HepG2 (cell line): ENCODE results near the gene MUC21. TPM values are rescaled to one million over a fixed set of nuclear protein-coding genes. Genes with fewer than 3 reads are reported as not detected.

Experiments used
- ATAC-seq: fragments of 200-7000 bp; cut with Tn5 transposase; 3 replicates; pipeline ENCODE4 v1.9.1; 2020; ENCODE audit warnings: mild to moderate bottlenecking, moderate library complexity
- BruUV-seq: library from RNA; stranded (reverse); fragments of 400-500 nt; replicated peaks from 2 replicates; lab custom pipeline; 2021; lab: Mats Ljungman, UMichigan
- CTCF ChIA-PET: fragments of 300-600 bp; formaldehyde crosslinking; extraction: SDS; loops from one replicate; lab custom pipeline; 2021; ENCODE audit warnings: low total read pairs, inconsistent platforms, low intra/inter-chr PET ratio; lab: Yijun Ruan, JAX
- POLR2A ChIA-PET: fragments of 350-600 bp; sonication (Branson Sonifier 250); formaldehyde crosslinking; loops from one replicate; lab custom pipeline; 2020; ENCODE audit warnings: antibody characterized with exemption, inconsistent platforms; lab: Yijun Ruan, JAX
- DNase-seq: peaks from one replicate; pipeline ENCODE4 v3.0.0-alpha.2; 2015; ENCODE audit warnings: low spot score
- FAIRE-seq: peaks from 3 replicates; lab custom pipeline; 2011; peaks lifted over from hg19 to GRCh38; lab: Jason Lieb, UNC
- H2AFZ ChIP-seq: one replicate; pipeline ENCODE4 v1.6.1; 2011; ENCODE audit warnings: low read length, inconsistent platforms
- H3K27ac ChIP-seq: fragments of 300-600 bp; 3 replicates; pipeline ENCODE4 v1.8.0; 2011; ENCODE audit warnings: mixed run types, mild to moderate bottlenecking, mixed read lengths, low read length, inconsistent platforms; ENCODE audit not compliant: insufficient read depth; ENCODE audit errors: extremely low read length
- H3K27me3 ChIP-seq, 2 experiments: fragments of 200-600 bp in 1 of 2; 2 replicates in 1 of 2; 3 replicates in 1 of 2; pipeline versions ENCODE4 v1.6.0 to v1.8.0; 2011; ENCODE audit warnings: low read length in 2 of 2, mild to moderate bottlenecking in 2 of 2, moderate library complexity in 2 of 2, inconsistent platforms in 1 of 2; ENCODE audit not compliant: insufficient read depth in 2 of 2, control insufficient read depth in 1 of 2
- H3K36me3 ChIP-seq, 2 experiments: fragments of 200-600 bp in 1 of 2; replicated peaks in 1 of 2; 2 replicates in 1 of 2; 3 replicates in 1 of 2; pipeline versions ENCODE4 v1.5.1 to v1.8.0; 2011; ENCODE audit warnings: low read length in 2 of 2, inconsistent platforms in 1 of 2; ENCODE audit not compliant: insufficient read depth in 2 of 2, control insufficient read depth in 1 of 2
- H3K4me1 ChIP-seq: 2 replicates; pipeline ENCODE4 v1.5.1; 2012; ENCODE audit warnings: low read length, inconsistent platforms; ENCODE audit not compliant: insufficient read depth
- H3K4me2 ChIP-seq: 2 replicates; pipeline ENCODE4 v1.6.0; 2011; ENCODE audit warnings: low read depth, low read length, inconsistent platforms
- H3K4me3 ChIP-seq, 3 experiments: fragments of 200-600 bp in 1 of 3; sonication (generic), shearing (Covaris generic) in 1 of 3; replicated peaks in 1 of 3; 2 replicates each; pipeline ENCODE4 v1.5.1; 2011 to 2016; ENCODE audit warnings: low read length in 3 of 3, inconsistent platforms in 2 of 3, low read depth in 2 of 3, mild to moderate bottlenecking in 2 of 3, control low read depth in 1 of 3, mixed read lengths in 1 of 3; ENCODE audit not compliant: insufficient read depth in 1 of 3
- H3K79me2 ChIP-seq: one replicate; pipeline ENCODE4 v1.6.1; 2011; ENCODE audit warnings: low read length, inconsistent platforms; ENCODE audit not compliant: insufficient read depth
- H3K9ac ChIP-seq: 2 replicates; pipeline ENCODE4 v1.6.0; 2011; ENCODE audit warnings: mild to moderate bottlenecking, low read depth, low read length, inconsistent platforms; ENCODE audit not compliant: insufficient read depth
- H3K9me3 ChIP-seq: 2 replicates; pipeline ENCODE4 v1.5.1; 2012; ENCODE audit warnings: mild to moderate bottlenecking, low read length
- H4K20me1 ChIP-seq: 2 replicates; pipeline ENCODE4 v1.6.0; 2011; ENCODE audit warnings: inconsistent platforms, mild to moderate bottlenecking, low read length, moderate library complexity; ENCODE audit not compliant: insufficient read depth
- CEBPB ChIP-seq: IDR thresholded peaks from 2 replicates; pipeline ENCODE4 v1.6.1; 2011; ENCODE audit warnings: low read depth, low read length, improper control_type of control experiment, borderline replicate concordance
- FOXA1 ChIP-seq, 2 experiments: fragments of 450-650 bp in 1 of 2; sonication (generic) in 1 of 2; formaldehyde crosslinking in 1 of 2; IDR thresholded peaks; 2 replicates each; pipeline versions ENCODE4 v1.4.0 to v1.6.1; 2016 to 2020; ENCODE audit warnings: missing genetic modification reagents in 1 of 2
- HNRNPK ChIP-seq: fragments of 200-400 bp; formaldehyde crosslinking; IDR thresholded peaks from 2 replicates; pipeline ENCODE4 v1.6.1; 2018; ENCODE audit warnings: low read length, low read depth, moderate library complexity, mild to moderate bottlenecking; ENCODE audit not compliant: poor library complexity, severe bottlenecking
- MAFK ChIP-seq, 2 experiments: IDR thresholded peaks in 1 of 2; conservative IDR thresholded peaks in 1 of 2; 2 replicates each; pipeline ENCODE4 v1.6.1; 2011; ENCODE audit warnings: improper control_type of control experiment in 2 of 2, low read length in 2 of 2
- MTA3 ChIP-seq: sonication (generic); formaldehyde crosslinking; IDR thresholded peaks from 2 replicates; pipeline ENCODE4 v1.4.0; 2020; ENCODE audit warnings: missing genetic modification reagents
- RBAK ChIP-seq: sonication (generic); formaldehyde crosslinking; IDR thresholded peaks from 2 replicates; pipeline ENCODE4 v1.5.1; 2020; ENCODE audit warnings: mild to moderate bottlenecking, missing genetic modification reagents
- RFX5 ChIP-seq: IDR thresholded peaks from 2 replicates; pipeline ENCODE4 v1.6.1; 2011; ENCODE audit warnings: low read depth, low read length, improper control_type of control experiment
- SATB2 ChIP-seq: sonication (generic); formaldehyde crosslinking; IDR thresholded peaks from 2 replicates; pipeline ENCODE4 v1.5.0; 2020; ENCODE audit warnings: missing genetic modification reagents
- TEAD3 ChIP-seq: optimal IDR thresholded peaks from 2 replicates; pipeline ENCODE3; 2016; ENCODE audit warnings: borderline replicate concordance
- WGBS: methylation state at CpG from one replicate; pipeline ENCODE4 v1.1.6; 2017; ENCODE audit warnings: low lambda C conversion rate; 5-methylcytosine and 5-hydroxymethylcytosine counted together
- in situ Hi-C: cut with HindIII; loops from 2 replicates; pipeline ENCODE4 v1.10.0; 2017; ENCODE audit warnings: low pct_unique_long_range_greater_than_20kb; ENCODE audit not compliant: extremely low pct_ligation_motif_present
- intact Hi-C: fragments of 100-400 bp; cut with micrococcal nuclease; formaldehyde crosslinking; loops from one replicate; pipeline ENCODE4 v1.10.0; 2022; ENCODE audit not compliant: unreplicated experiment
- polyA plus RNA-seq, 8 experiments: library from polyadenylated mRNA; depleted of rRNA in 3 of 8; stranded (reverse) in 7 of 8; unstranded in 1 of 8; fragments of >200 nt; fragmentation: Illumina TruSeq in 4 of 8; extraction: Trizol in 4 of 8; gene quantifications; 2 replicates each; pipeline versions ENCODE4 v1.2.1 to v1.2.3, GENCODE V29; 2011 to 2016; ENCODE audit warnings: low read depth in 4 of 8, missing spikeins in 1 of 8, mixed read lengths in 1 of 8; ENCODE audit not compliant: insufficient read depth in 1 of 8
- total RNA-seq, 5 experiments: library from RNA; depleted of rRNA; stranded (reverse); fragments of >200 nt; fragmentation: Illumina TruSeq; extraction: Trizol; gene quantifications; 2 replicates each; pipeline ENCODE4 v1.2.3, GENCODE V29; 2016; ENCODE audit warnings: low read depth in 1 of 5

Gene MUC21
- total and polyA plus RNA-seq, 2 of the 13 experiments (the other 11 are each of a cell fraction or from before 2014, with no cell fraction given): not detected

DNA sequence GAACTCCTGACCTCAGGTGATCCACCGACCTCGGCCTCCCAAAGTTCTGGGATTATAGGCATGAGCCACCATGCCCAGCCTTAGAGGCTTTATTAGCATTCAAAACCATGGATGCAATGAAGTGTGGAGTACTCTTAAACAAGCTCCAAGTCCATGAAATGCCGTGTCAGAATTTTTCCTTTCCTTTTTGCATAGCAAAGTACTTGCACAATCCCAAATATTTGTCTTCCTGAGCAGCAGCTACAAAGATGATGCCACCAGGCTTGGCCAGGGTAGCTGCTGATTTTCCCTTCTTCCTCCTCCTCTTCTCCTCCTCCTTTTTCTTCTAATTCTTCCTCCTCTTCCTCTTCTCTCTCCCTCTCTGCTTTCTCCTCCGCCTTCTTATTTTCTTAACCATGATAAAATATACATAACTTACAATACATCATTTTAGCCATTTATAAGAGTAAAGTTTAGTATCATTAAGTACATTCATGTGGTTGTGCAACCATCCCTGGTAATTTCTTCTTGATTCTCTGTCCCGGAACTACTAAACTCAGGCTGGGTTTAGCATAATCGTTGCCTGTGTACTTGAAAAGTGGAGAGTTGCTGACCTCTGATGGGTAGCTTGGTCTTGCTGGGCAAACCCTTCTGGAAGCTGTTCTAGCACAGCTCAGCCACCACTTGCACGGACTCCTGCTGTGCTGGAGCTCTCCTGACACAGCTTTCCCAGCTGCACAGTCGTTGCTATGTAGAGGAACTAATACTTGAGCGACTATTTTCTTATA, 22.4 kb upstream of the MUC21 start:
- H3K4me1 ChIP-seq: peaks cover 14% of the 10 kb centered on the region
- no peak overlapping the region for H2AFZ ChIP-seq
- H4K20me1 ChIP-seq: no peaks in the 10 kb centered on the region
- peak; percentile 89 for TF ChIP-seq CEBPB
- peak; percentile 34 for TF ChIP-seq TEAD3 (CRISPR knock-in tag)
- no peak for TF ChIP-seq RFX5
- no peak for TF ChIP-seq MTA3 (CRISPR knock-in tag)
- TF ChIP-seq MAFK (conservative IDR thresholded peaks at IDR 0.05 in 1 of 2, IDR thresholded peaks at IDR 0.05 in 1 of 2; ENCODE audit: low read length in 2 of 2): peak in 1 of 2 experiments; percentile 28; a peak in 2 of 4 replicates
- no peak for TF ChIP-seq FOXA1 (IDR thresholded peaks at IDR 0.05)
- TF ChIP-seq FOXA1 (CRISPR knock-in tag; IDR thresholded peaks at IDR 0.05): no peak
- TF ChIP-seq SATB2: no peak
- H3K79me2 ChIP-seq: no peaks in the 10 kb centered on the region
- H3K4me3 ChIP-seq: no peak overlapping the region
- ATAC-seq (peak; percentile 63), FAIRE-seq (peak; percentile 73), DNase-seq (peak; percentile 50)
- ChIA-PET POLR2A (interaction anchor here (0.6 kb wide), 1 partner anchor 19 kb away, joined by 6 read pairs; no protein-coding TSS in a partner anchor), CTCF (no interaction called here)
- in situ Hi-C loops: no loop called here
- H3K27ac ChIP-seq: no peak overlapping the region
- BruUV-seq: no TSS peak
- peaks cover 0 to 18% of the 10 kb centered on the region in 2 experiments; a peak in 3 of 5 replicates for H3K27me3 ChIP-seq
- 20% methylated on average over 9 of the region's 9 CpGs for WGBS
- intact Hi-C loops: no loop called here
- no peak overlapping the region for H3K4me2 ChIP-seq
- no peak overlapping the region for H3K9ac ChIP-seq
- no peaks in the 10 kb centered on the region for H3K9me3 ChIP-seq
- H3K36me3 ChIP-seq: no peaks in the 10 kb centered on the region

DNA sequence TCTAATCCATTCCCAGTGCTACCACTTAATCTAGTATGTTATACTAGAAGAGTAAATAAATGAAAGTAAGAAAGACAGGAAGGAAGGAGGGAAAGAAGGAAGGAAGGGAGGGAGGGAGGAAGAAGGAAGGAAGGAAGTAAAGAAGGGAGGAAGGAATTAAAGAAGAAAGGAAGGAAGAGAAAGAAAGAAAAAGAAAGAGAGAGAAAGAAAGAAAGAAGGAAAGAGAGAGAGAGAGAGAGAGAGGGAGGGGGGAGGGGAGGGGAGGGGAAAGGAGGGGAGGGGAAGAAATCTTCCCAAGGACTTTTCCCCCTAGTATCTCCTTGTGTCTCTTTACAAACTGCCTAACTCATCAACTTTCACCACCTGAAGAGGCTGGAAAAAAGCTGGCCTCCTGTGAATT, 20.8 kb upstream of the MUC21 start:
- DNase-seq (no peak), ATAC-seq (no peak), FAIRE-seq (no peak)
- Histone ChIP-seq H3K36me3 (no peaks in the 10 kb centered on the region), H4K20me1 (no peaks in the 10 kb centered on the region), H3K4me3 (no peak overlapping the region), H2AFZ (no peak overlapping the region), H3K27ac (no peak overlapping the region), H3K4me1 (peaks cover 14% of the 10 kb centered on the region), H3K9me3 (no peaks in the 10 kb centered on the region), H3K79me2 (no peaks in the 10 kb centered on the region), H3K9ac (no peak overlapping the region), H3K27me3 (0 out of 5 replicates have a peak, but pooled peaks cover 0 to 2% of the 10 kb centered on the region in 2 experiments), H3K4me2 (no peak overlapping the region)
- ChIA-PET POLR2A (no interaction called here), CTCF (no interaction called here)
- no TSS peak for BruUV-seq
- TF ChIP-seq HNRNPK (peak; percentile 44), RBAK (CRISPR knock-in tag) (no peak)
- in situ Hi-C loops (no loop called here), intact Hi-C loops (no loop called here)
